H9 (cell line): ENCODE measurements around the gene KY. TPM values are rescaled to one million over a fixed set of nuclear protein-coding genes. Genes with fewer than 3 reads are reported as not detected.

Source experiments
- DNase-seq: peaks from one replicate; pipeline ENCODE4 v3.0.0-alpha.2; 2017
- H2AFZ ChIP-seq: one replicate; pipeline ENCODE4 v1.6.1; 2013; ENCODE audit warnings: mild to moderate bottlenecking, low read length, control low read depth, moderate library complexity
- H2AK5ac ChIP-seq: 2 replicates; pipeline ENCODE4 v1.6.1; 2013; ENCODE audit warnings: low read length, control low read depth, mixed read lengths; ENCODE audit not compliant: insufficient read length
- H2BK120ac ChIP-seq: one replicate; pipeline ENCODE4 v1.6.1; 2013; ENCODE audit warnings: low read depth, mild to moderate bottlenecking, low read length, control low read depth, inconsistent platforms; ENCODE audit not compliant: poor library complexity, severe bottlenecking
- H2BK12ac ChIP-seq: 2 replicates; pipeline ENCODE4 v1.6.1; 2013; ENCODE audit warnings: low read length, control low read depth, mixed read lengths, low read depth; ENCODE audit not compliant: insufficient read length
- H2BK15ac ChIP-seq: 2 replicates; pipeline ENCODE4 v1.6.1; 2013; ENCODE audit warnings: low read depth, low read length, control low read depth
- H2BK20ac ChIP-seq: one replicate; pipeline ENCODE4 v1.6.1; 2013; ENCODE audit warnings: low read depth, mild to moderate bottlenecking, low read length, control low read depth, inconsistent platforms; ENCODE audit not compliant: poor library complexity, severe bottlenecking
- H2BK5ac ChIP-seq: 2 replicates; pipeline ENCODE4 v1.6.1; 2013; ENCODE audit warnings: low read length, control low read depth, mixed read lengths; ENCODE audit not compliant: insufficient read length
- H3K14ac ChIP-seq: 2 replicates; pipeline ENCODE4 v1.6.1; 2013; ENCODE audit warnings: low read length, control low read depth; ENCODE audit not compliant: insufficient read depth
- H3K18ac ChIP-seq: 2 replicates; pipeline ENCODE4 v1.6.1; 2013; ENCODE audit warnings: low read depth, mild to moderate bottlenecking, mixed read lengths, low read length, control low read depth; ENCODE audit not compliant: insufficient read length
- H3K23ac ChIP-seq: 2 replicates; pipeline ENCODE4 v1.6.1; 2013; ENCODE audit warnings: low read length, control low read depth, mixed read lengths, low read depth; ENCODE audit not compliant: insufficient read length
- H3K23me2 ChIP-seq: 2 replicates; pipeline ENCODE4 v1.6.1; 2013; ENCODE audit warnings: low read depth, mild to moderate bottlenecking, mixed read lengths, low read length, control low read depth; ENCODE audit not compliant: insufficient read length, poor library complexity, severe bottlenecking
- H3K27ac ChIP-seq: 2 replicates; pipeline ENCODE4 v1.5.1; 2013; ENCODE audit warnings: low read length, control low read depth, mixed read lengths, low read depth; ENCODE audit not compliant: insufficient read length
- H3K27me3 ChIP-seq: 2 replicates; pipeline ENCODE4 v1.6.1; 2013; ENCODE audit warnings: low read length, control low read depth, inconsistent platforms; ENCODE audit not compliant: insufficient read depth
- H3K4ac ChIP-seq: 2 replicates; pipeline ENCODE4 v1.6.1; 2013; ENCODE audit warnings: low read depth, mild to moderate bottlenecking, control low read depth, inconsistent platforms, low read length, moderate library complexity
- H3K4me1 ChIP-seq: 2 replicates; pipeline ENCODE4 v1.6.1; 2013; ENCODE audit warnings: low read length, control low read depth, inconsistent platforms; ENCODE audit not compliant: insufficient read depth
- H3K4me2 ChIP-seq: 2 replicates; pipeline ENCODE4 v1.6.1; 2013; ENCODE audit warnings: low read length, control low read depth, mixed read lengths; ENCODE audit not compliant: insufficient read length, insufficient read depth
- H3K56ac ChIP-seq: 2 replicates; pipeline ENCODE4 v1.6.1; 2013; ENCODE audit warnings: low read depth, mild to moderate bottlenecking, mixed read lengths, low read length, control low read depth; ENCODE audit not compliant: insufficient read length
- H3K79me1 ChIP-seq: 2 replicates; pipeline ENCODE4 v1.6.1; 2013; ENCODE audit warnings: low read depth, mild to moderate bottlenecking, moderate library complexity, low read length, control low read depth, inconsistent platforms; ENCODE audit not compliant: insufficient read depth, poor library complexity, severe bottlenecking
- H3K79me2 ChIP-seq: 2 replicates; pipeline ENCODE4 v1.6.1; 2013; ENCODE audit warnings: low read length, control low read depth, inconsistent platforms; ENCODE audit not compliant: insufficient read depth
- H3K9ac ChIP-seq: 2 replicates; pipeline ENCODE4 v1.6.1; 2013; ENCODE audit warnings: low read length, control low read depth, mixed read lengths; ENCODE audit not compliant: insufficient read length; ENCODE audit errors: extremely low read depth
- H3K9me3 ChIP-seq: one replicate; pipeline ENCODE4 v1.6.1; 2013; ENCODE audit warnings: low read depth, low read length, inconsistent platforms; ENCODE audit not compliant: control insufficient read depth
- H3T11ph ChIP-seq: one replicate; pipeline ENCODE4 v1.6.1; 2013; ENCODE audit warnings: mild to moderate bottlenecking, low read length, control low read depth, inconsistent platforms
- H4K20me1 ChIP-seq: one replicate; pipeline ENCODE4 v1.6.1; 2013; ENCODE audit not compliant: control insufficient read depth, insufficient read length, insufficient read depth
- H4K5ac ChIP-seq: 2 replicates; pipeline ENCODE4 v1.6.1; 2013; ENCODE audit warnings: low read depth, mild to moderate bottlenecking, mixed read lengths, low read length, control low read depth; ENCODE audit not compliant: insufficient read length
- H4K8ac ChIP-seq: replicated peaks from 2 replicates; pipeline ENCODE4 v1.6.1; 2013; ENCODE audit warnings: low read length, control low read depth, mixed read lengths, low read depth; ENCODE audit not compliant: insufficient read length
- H4K91ac ChIP-seq: 2 replicates; pipeline ENCODE4 v1.6.1; 2013; ENCODE audit warnings: low read depth, mild to moderate bottlenecking, moderate library complexity, mixed read lengths, low read length, control low read depth; ENCODE audit not compliant: insufficient read length
- H3K27ac Mint-ChIP-seq, 3 experiments: 2 replicates in 2 of 3; 3 replicates in 1 of 3; pipeline ENCODE4 v1.8.0; 2020 to 2021; ENCODE audit warnings: mixed read lengths in 3 of 3, mild to moderate bottlenecking in 1 of 3, moderate library complexity in 1 of 3
- H3K27me3 Mint-ChIP-seq: 2 replicates; pipeline ENCODE4 v1.8.0; 2021; ENCODE audit warnings: low read depth, mild to moderate bottlenecking, moderate library complexity, mixed read lengths
- H3K36me3 Mint-ChIP-seq, 3 experiments: 2 replicates in 2 of 3; 3 replicates in 1 of 3; pipeline ENCODE4 v1.8.0; 2020 to 2021; ENCODE audit warnings: low read depth in 3 of 3, mixed read lengths in 3 of 3; ENCODE audit not compliant: insufficient read depth in 1 of 3
- H3K4me1 Mint-ChIP-seq, 2 experiments: 2 replicates each; pipeline ENCODE4 v1.8.0; 2020; ENCODE audit warnings: mixed read lengths in 2 of 2
- H3K4me3 Mint-ChIP-seq, 2 experiments: 2 replicates in 1 of 2; 3 replicates in 1 of 2; pipeline ENCODE4 v1.8.0; 2020 to 2021; ENCODE audit warnings: mild to moderate bottlenecking in 2 of 2, mixed read lengths in 2 of 2, moderate library complexity in 1 of 2
- H3K9me3 Mint-ChIP-seq, 2 experiments: 2 replicates in 1 of 2; 3 replicates in 1 of 2; pipeline ENCODE4 v1.8.0; 2020; ENCODE audit warnings: mild to moderate bottlenecking in 2 of 2, mixed read lengths in 2 of 2, moderate library complexity in 1 of 2
- WGBS: extraction: QIAGEN DNeasy Blood & Tissue Kit; methylation state at CpG from one replicate; pipeline ENCODE4 v1.1.7; 2013; ENCODE audit warnings: missing lambda C conversion rate, low lambda C conversion rate, mixed read lengths; ENCODE audit not compliant: insufficient read length; ENCODE audit errors: extremely low coverage; 5-methylcytosine and 5-hydroxymethylcytosine counted together
- total RNA-seq: library from RNA; stranded (reverse); gene quantifications from 2 replicates; pipeline ENCODE4 v1.2.1, GENCODE V29; 2021
- TF ChIP-seq, protein P1 (sequence below): fragments of 200-600 bp; sonication (generic); conservative IDR thresholded peaks from 3 replicates; pipeline ENCODE4 v1.8.0; 2021; ENCODE audit warnings: antibody characterized with exemption, mild to moderate bottlenecking

KY gene
- total RNA-seq, 1 experiment from 2014 or later: not detected

DNA sequence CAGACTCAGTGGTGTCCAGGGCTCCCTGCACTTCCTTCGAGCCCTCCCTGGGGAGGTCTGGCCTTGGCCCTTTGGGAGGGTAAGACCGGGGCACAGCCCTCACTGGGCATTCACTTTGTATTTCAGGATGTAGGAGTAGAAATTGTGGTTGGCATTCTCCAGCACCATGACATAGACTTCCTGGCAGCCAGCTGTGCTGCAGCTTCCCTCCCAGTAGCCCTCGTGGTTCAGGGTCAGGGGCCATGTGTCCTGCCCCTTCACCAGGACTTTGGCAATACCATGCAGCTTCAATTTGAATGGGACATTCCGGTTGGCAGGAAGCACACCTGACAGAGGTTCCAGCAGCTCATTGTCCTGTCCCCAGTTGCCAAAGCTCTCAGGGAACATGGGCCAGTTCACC is 47.3 kb downstream of the KY start:
- H3K36me3 Mint-ChIP-seq: no peaks in the 10 kb centered on the region; a peak in 1 of 7 replicates
- no peaks in the 10 kb centered on the region for H3K79me1 ChIP-seq
- TF ChIP-seq, protein P1, sequence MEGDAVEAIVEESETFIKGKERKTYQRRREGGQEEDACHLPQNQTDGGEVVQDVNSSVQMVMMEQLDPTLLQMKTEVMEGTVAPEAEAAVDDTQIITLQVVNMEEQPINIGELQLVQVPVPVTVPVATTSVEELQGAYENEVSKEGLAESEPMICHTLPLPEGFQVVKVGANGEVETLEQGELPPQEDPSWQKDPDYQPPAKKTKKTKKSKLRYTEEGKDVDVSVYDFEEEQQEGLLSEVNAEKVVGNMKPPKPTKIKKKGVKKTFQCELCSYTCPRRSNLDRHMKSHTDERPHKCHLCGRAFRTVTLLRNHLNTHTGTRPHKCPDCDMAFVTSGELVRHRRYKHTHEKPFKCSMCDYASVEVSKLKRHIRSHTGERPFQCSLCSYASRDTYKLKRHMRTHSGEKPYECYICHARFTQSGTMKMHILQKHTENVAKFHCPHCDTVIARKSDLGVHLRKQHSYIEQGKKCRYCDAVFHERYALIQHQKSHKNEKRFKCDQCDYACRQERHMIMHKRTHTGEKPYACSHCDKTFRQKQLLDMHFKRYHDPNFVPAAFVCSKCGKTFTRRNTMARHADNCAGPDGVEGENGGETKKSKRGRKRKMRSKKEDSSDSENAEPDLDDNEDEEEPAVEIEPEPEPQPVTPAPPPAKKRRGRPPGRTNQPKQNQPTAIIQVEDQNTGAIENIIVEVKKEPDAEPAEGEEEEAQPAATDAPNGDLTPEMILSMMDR: no peak

More for the DNA sequence above, 47.3 kb downstream of the KY start:
- Histone ChIP-seq H3K23me2 (no peaks in the 10 kb centered on the region), H3T11ph (no peak overlapping the region), H2AK5ac (no peak overlapping the region), H3K27me3 (no peaks in the 10 kb centered on the region; the same call in 1 of the 2 replicates), H3K79me2 (no peaks in the 10 kb centered on the region), H3K4me1 (no peaks in the 10 kb centered on the region), H4K20me1 (peaks cover 2% of the 10 kb centered on the region), H2BK20ac (no peak overlapping the region), H3K4ac (no peak overlapping the region), H4K91ac (no peak overlapping the region), H2BK5ac (no peak overlapping the region), H3K9me3 (no peaks in the 10 kb centered on the region), H2BK12ac (no peak overlapping the region), H2BK15ac (no peak overlapping the region), H2BK120ac (no peak overlapping the region), H3K14ac (no peak overlapping the region), H3K27ac (no peak overlapping the region), H3K56ac (no peak overlapping the region), H3K9ac (no peak overlapping the region), H4K5ac (no peak overlapping the region), H3K18ac (no peak overlapping the region), H4K8ac (no peak overlapping the region), H3K23ac (no peak overlapping the region), H2AFZ (no peak overlapping the region), H3K4me2 (no peak overlapping the region)
- DNase-seq: no peak
- no CpG with 5 or more reads among the region's 4 CpGs for WGBS
- Mint-ChIP-seq H3K27me3 (peaks cover 33% of the 10 kb centered on the region), H3K27ac (no peak overlapping the region), H3K4me3 (no peak overlapping the region), H3K9me3 (no peaks in the 10 kb centered on the region), H3K4me1 (peaks cover 8 to 16% of the 10 kb centered on the region in 2 experiments)
